Coronary artery (tissue), 2 donors: ENCODE measurements around the gene HPN.
"Not testable (repeated sequence)": the region's sequence is repeated elsewhere in the genome, so short reads cannot be mapped to it uniquely, and the experiment has no call there.

Experiments
- DNase-seq: peaks from one replicate; pipeline ENCODE4 v3.0.0-alpha.2; 2017; ENCODE audit warnings: low spot score
- H3K27ac ChIP-seq, 2 donors: fragments of 200-600 bp; sonication (generic); one replicate each; pipeline ENCODE4 v1.5.1; 2016 to 2019
- H3K4me3 ChIP-seq: fragments of 200-600 bp; sonication (generic); 2 replicates; pipeline ENCODE4 v1.5.1; 2016; ENCODE audit warnings: mild to moderate bottlenecking, moderate library complexity
- TF ChIP-seq, protein P1 (sequence below): fragments of 200-600 bp; sonication (generic); IDR thresholded peaks from one replicate; pipeline ENCODE4 v1.5.1; 2019; ENCODE audit warnings: antibody characterized with exemption

The HPN gene

GRCh38 chr19:35094656-35095055 is 53.1 kb downstream of the HPN start:
- no peak for DNase-seq
- Histone ChIP-seq H3K4me3 (no peak overlapping the region), H3K27ac (no peak overlapping the region)
- TF ChIP-seq, protein P1, sequence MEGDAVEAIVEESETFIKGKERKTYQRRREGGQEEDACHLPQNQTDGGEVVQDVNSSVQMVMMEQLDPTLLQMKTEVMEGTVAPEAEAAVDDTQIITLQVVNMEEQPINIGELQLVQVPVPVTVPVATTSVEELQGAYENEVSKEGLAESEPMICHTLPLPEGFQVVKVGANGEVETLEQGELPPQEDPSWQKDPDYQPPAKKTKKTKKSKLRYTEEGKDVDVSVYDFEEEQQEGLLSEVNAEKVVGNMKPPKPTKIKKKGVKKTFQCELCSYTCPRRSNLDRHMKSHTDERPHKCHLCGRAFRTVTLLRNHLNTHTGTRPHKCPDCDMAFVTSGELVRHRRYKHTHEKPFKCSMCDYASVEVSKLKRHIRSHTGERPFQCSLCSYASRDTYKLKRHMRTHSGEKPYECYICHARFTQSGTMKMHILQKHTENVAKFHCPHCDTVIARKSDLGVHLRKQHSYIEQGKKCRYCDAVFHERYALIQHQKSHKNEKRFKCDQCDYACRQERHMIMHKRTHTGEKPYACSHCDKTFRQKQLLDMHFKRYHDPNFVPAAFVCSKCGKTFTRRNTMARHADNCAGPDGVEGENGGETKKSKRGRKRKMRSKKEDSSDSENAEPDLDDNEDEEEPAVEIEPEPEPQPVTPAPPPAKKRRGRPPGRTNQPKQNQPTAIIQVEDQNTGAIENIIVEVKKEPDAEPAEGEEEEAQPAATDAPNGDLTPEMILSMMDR = no peak

- H3K4me3 ChIP-seq = no peak overlapping the region
- TF ChIP-seq, protein P1 = no peak
- no peak for DNase-seq
- H3K27ac ChIP-seq = no peak overlapping the region
These were observed 54.3 kb downstream of the HPN start for GRCh38 chr19:35095667-35096368.

GRCh38 chr19:35098413-35099049 is 57.0 kb downstream of the HPN start:
- no peak overlapping the region for H3K27ac ChIP-seq
- DNase-seq = no peak
- H3K4me3 ChIP-seq = no peak overlapping the region
- TF ChIP-seq, protein P1 = no peak

DNA sequence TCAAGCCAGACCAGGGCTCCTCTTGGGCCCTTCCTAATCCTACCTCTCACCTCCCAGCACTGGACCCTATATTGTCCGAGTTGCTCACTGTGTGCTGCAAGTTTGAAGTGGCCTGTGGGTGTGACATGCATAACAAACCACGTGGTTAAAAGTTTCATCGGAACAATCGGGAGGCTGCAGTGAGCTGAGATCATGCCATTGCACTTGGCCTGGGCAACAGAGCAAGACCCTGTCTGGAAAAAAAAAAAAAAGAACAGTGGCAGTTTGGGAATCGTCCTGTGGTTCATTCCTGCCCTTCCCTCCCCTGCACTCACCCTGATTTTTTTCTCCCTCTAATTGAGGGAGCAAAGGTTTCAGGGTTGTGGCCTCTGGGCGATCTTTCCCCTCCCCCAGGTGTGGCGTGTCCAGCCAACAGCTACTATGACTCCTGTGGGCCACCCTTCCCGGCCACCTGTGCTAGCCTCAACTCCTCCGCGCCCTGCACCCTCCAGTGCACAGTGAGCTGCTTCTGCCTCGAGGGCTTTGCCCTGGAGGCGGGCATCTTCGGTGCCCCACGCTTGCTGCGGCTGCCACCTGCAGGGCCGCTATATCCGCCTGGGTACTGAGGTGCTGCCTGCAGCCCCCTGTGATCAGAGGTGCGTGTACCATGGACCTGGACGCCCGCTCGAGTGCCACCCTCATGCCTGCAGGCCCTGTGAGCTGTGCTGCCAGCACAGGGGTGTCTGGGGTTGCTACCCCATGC is 57.8 kb downstream of the HPN start:
- Histone ChIP-seq H3K4me3 (no peak overlapping the region), H3K27ac (no peak overlapping the region)
- no peak for DNase-seq
- TF ChIP-seq, protein P1 = no peak

GRCh38 chr19:35099897-35100275 is 58.4 kb downstream of the HPN start:
- H3K27ac ChIP-seq = no peak overlapping the region
- TF ChIP-seq, protein P1 = no peak
- no peak for DNase-seq
- no peak overlapping the region for H3K4me3 ChIP-seq

DNA sequence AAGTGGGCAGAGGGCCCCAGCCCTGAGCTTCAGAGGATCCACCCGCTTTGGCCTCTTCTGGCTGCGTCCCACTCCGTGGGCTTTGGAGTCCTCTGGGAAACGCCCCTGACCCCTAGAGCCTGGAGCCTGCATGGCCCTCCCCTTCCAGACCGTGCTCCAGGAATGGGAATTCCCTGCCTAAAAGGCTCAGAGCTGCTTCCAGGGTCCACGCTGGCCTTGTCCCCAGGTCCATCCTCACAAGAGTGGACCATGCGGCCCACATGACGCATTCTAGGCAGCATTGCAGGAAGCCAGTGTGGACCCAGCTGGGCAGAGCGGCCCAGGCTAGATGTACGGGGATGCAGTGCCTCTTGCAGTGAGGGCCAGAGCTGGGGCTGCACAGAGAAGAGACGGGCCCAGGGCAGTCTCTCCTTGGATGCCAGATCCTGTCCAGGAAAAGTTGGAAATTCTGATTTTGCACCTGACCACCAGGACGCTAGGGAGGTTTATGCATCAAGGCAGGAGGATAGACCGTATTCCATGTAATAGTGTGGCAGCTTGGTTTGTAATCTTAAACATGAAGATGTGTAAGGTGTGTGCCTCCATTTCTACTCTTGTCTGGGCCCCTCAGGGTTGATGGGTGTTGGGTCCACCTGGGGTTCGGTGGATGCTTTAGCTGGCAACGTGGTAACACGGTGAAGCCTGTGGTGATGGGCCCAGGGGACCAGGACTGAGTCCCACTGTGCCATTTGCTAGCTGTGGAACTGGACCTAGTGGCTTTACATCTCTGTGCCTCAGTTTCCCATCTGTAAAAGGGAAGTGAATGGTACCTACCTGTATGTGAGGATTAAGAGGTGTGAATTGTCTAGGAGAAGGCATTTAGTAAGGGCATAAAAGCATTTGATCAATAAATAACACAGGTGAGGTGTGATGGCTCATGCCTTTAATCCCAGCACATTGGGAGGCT is 59.3 kb downstream of the HPN start:
- TF ChIP-seq, protein P1 = no peak
- no peak for DNase-seq
- Histone ChIP-seq H3K4me3 (no peak overlapping the region), H3K27ac (no peak overlapping the region)

- H3K27ac ChIP-seq, DNase-seq, H3K4me3 ChIP-seq: not testable (repeated sequence)
These were observed 60.4 kb downstream of the HPN start for GRCh38 chr19:35101949-35102348.

DNA sequence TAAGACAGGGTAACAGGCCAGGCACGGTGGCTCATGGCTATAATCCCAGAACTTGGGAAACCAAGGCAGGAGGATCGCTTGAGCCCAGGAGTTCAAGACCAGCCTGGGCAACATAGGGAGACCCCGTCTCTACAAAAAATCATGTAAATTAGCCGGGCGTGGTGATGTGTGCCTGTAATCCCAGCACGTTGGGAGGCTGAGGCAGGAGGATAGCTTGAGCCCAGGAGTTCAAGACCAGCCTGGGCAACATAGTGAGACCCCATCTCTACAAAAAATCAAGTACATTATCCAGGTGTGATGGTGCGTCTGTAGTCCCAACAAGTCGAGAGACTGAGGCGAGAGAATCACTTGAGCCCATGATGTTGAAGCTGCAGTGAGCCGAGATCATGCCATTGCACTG is 62.1 kb downstream of the HPN start:
- DNase-seq, H3K4me3 ChIP-seq, H3K27ac ChIP-seq: not testable (repeated sequence)
